Hematopoietic multipotent progenitor cell (in vitro differentiated cells): Measurements from ENCODE around the gene LVRN. TPM values are rescaled to one million over a fixed set of nuclear protein-coding genes. Genes with fewer than 3 reads are reported as not detected.

Experiments used
- total RNA-seq: library from RNA; depleted of rRNA; stranded (reverse); fragments of >200 nt; gene quantifications from one replicate; pipeline ENCODE4 v1.2.3, GENCODE V29; 2012

LVRN gene
- total RNA-seq, 1 donor = not detected

Other genes starting within 250 kb of the LVRN start
- 0.27 TPM for gene CDO1, start 145.8 kb upstream of the LVRN start, total RNA-seq
- gene ATG12, start 120.9 kb upstream of the LVRN start, total RNA-seq = 16.2 TPM
- gene AP3S1, start 120.5 kb upstream of the LVRN start, total RNA-seq = 12.1 TPM
- gene ARL14EPL, start 70.0 kb downstream of the LVRN start, total RNA-seq = not detected
- 20.2 TPM for gene COMMD10, start 122.5 kb downstream of the LVRN start, total RNA-seq